Head of caudate nucleus (tissue), 42 donors: Measurements from ENCODE around the gene LRFN3.

ENCODE experiments used
- DNase-seq, 42 donors: peaks; one replicate each; pipeline versions ENCODE4 v3.0.0 to v3.0.0-alpha.2; 2020 to 2021; ENCODE audit warnings: mixed read lengths in 7 of 42
- intact Hi-C: fragments of 100-400 bp; cut with DNase I; formaldehyde crosslinking; loops from one replicate; pipeline ENCODE4 v1.15.0; 2022

Gene LRFN3

DNA sequence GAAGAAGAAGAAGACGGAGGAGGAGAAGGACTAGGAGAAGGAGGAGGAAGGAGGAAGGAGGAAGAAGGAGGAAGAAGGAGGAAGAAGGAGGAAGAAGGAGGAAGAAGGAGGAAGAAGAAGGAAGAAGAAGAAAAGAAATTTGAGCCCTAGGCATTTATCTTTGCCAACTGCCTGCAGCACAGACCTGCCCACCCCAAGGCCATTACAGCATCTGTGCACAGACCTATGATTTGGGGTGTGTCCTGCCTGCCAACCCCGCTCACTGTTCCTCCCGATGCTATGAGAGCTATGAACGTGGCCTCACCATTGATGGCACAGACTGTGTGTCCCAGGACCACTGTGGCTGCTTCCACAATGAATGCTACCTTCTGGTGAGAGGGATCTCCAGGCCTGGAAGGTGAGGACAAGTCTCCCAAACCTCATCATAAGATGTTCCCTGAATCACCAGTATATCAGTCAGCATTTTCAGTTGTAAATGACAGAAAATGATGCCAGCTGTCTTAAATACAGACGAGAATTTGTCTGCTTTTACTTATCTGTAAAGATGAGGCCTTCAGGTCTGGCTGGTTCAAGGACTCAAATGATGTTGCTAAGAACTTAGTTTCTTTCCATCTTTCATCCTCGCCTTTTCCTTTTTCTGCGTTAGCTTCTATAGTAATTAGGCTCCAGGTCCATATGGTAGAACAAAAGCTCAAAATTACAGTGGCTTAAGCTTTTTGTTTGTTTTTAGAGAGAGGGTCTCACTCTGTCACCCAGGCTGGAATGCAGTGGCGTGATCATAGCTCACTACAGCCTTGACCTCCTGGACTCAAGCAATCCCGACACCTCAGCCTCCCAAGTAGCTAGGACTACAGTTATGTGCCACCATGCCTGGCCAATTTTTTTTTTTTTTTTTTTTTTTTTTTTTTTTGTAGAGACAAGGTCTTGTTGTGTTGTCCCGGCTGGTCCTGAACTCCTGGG is 54.9 kb downstream of the LRFN3 start:
- intact Hi-C loops: loop anchor here (10.0 kb wide), 1 partner anchor 64 kb away; the partner anchor contains the start of genes THAP8 and WDR62

DNA sequence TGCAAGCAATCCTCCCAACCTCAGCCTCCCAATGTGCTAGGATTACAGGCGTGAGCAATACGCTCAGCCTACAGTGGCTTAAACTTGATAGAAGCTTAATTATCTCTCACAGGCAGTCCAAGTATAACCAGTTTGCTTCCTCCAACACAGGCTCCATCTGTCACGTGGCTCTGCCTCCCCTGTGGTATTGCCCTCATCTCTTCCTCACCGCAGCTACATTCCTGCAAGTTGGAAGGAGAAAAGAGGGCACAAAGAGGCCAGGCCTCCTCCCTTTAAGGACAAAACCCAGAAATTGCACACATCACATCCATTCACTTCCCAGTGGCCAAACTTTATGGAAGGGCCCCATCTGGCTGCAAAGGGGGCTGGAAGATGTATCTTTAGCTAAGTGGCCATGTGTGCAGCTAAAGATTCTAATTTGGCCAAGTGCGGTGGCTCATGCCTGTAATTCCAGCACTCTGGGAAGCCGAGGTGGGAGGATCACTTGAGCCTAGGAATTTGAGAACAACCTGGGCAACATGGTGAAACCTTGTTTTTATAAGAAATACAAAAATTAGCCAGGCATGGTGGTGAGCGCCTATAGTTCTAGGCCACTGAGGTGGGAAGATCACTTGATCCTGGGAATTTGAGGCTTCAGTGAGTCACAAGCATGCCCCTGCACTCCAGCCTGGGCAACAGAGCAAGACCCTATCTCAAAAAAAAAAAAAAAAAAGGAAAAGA is 55.7 kb downstream of the LRFN3 start:
- no peak for DNase-seq
- intact Hi-C loops: loop anchor here (10.0 kb wide), 1 partner anchor 63 kb away; the partner anchor contains the start of genes THAP8 and WDR62

More for the DNA sequence above, 54.9 kb downstream of the LRFN3 start:
- no peak for DNase-seq

DNA sequence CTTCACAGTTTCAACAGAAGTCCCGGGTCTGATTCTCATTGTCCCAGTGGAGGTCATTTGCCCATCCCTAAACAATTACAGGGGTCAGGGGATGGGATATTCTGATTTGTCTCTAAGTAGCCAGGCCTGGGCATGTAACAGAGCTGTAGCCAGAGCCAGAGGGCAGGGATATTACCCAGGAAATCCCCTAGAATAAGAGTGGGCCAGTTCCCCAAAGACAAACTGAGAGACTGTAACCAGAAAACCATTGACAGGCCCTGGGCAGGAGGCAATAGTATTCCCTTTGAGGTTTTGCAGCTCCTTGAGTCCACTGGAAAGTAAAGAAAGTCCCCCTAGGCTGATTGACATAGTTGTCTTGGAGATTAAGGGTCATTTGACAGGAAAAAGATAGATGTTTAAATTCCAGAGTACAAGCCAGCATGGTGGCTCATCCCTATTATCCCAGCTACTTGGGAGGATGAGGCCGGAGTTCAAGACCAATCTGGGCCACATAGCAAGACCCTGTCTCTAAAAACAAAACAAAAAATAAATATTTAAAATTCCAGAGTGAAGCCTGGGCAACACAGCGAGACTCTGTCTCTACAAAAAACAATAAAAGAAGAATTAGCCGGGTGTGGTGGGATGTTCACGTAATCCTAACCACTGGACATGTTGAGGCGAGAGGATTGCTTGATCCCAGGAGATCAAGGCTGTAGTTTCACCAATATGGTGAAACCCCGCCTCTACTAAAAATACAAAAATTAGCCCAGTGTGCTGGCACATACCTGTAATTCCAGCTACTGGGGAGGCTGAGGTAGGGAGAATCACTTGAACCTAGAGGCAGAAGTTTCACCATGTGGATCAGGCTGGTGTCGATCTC is 57.0 kb downstream of the LRFN3 start:
- intact Hi-C loops: loop anchor here (10.0 kb wide), 1 partner anchor 62 kb away; the partner anchor contains the start of genes THAP8 and WDR62
- DNase-seq: no peak

DNA sequence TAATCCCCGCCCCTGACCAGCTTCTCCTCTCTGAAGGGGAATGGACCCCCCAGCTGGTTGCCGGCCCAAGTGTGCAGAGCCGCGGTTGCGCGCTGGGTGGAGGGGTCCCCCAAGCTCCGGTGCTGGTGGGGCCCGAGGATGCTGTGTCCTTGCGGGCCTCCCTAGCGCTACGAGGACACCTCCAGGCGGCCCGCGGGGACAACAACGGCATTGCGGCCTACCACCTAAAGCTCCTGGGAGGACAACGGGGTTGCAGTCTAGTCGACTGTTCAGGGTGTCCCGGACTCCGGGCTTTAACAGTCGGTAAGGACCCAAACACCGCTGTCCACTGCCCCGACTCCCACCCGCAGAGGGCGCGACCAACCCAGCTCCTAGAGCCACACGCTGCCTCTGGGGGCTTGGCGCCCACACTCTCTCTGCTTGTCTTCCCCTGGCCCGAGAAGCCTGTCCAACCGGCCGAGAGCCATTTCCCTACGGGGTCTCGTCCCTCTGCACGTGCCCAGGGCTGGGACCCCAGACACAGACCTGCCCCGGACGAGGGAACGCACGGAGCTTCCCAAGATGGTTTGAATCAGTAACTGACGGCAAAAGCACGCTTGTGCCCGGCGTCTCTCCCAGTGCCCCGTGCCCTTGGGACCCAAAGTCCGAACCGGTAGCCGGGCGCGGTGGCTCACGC is 57.9 kb downstream of the LRFN3 start:
- DNase-seq: peak in 35 of 42 donors; percentile 16 to 77 (median 40)
- intact Hi-C loops: loop anchor here (10.0 kb wide), 1 partner anchor 61 kb away; the partner anchor contains the start of genes THAP8 and WDR62
